ENCODE results near the gene CNKSR2. TPM values are rescaled to one million over a fixed set of nuclear protein-coding genes. Genes with fewer than 3 reads are reported as not detected.
"Not testable (repeated sequence)": the region's sequence is repeated elsewhere in the genome, so short reads cannot be mapped to it uniquely, and the experiment has no call there.

Gene CNKSR2
- total RNA-seq, 2 experiments from 2014 or later, result 9.0 to 9.6 TPM

GRCh38 chrX:21400408-21401121, 26.3 kb downstream of the CNKSR2 start:
- Mint-ChIP-seq H3K4me3 (no peak overlapping the region), H3K27ac (no peak overlapping the region), H3K36me3 (no peaks in the 10 kb centered on the region), H3K4me1 (peaks cover 12% of the 10 kb centered on the region), H3K27me3 (no peaks in the 10 kb centered on the region), H3K9me3 (no peaks in the 10 kb centered on the region)
- no peak for DNase-seq

GRCh38 chrX:21408307-21408706, 34.1 kb downstream of the CNKSR2 start:
- no peak for DNase-seq
- no peak overlapping the region for H3K4me3 Mint-ChIP-seq
- peaks cover 6% of the 10 kb centered on the region for H3K4me1 Mint-ChIP-seq
- H3K27ac Mint-ChIP-seq, result no peak overlapping the region
- H3K36me3 Mint-ChIP-seq, result peaks cover 9% of the 10 kb centered on the region
- no peaks in the 10 kb centered on the region for H3K9me3 Mint-ChIP-seq
- H3K27me3 Mint-ChIP-seq, result no peaks in the 10 kb centered on the region

- Mint-ChIP-seq H3K4me1 (peaks cover 6% of the 10 kb centered on the region), H3K9me3 (peaks cover 4% of the 10 kb centered on the region), H3K36me3 (peaks cover 13% of the 10 kb centered on the region), H3K27ac (no peak overlapping the region), H3K27me3 (no peaks in the 10 kb centered on the region), H3K4me3 (no peak overlapping the region)
- no peak for DNase-seq
These were observed 34.6 kb downstream of the CNKSR2 start for GRCh38 chrX:21408788-21409187.

GRCh38 chrX:21412029-21412428, 37.8 kb downstream of the CNKSR2 start:
- H3K4me3 Mint-ChIP-seq, result no peak overlapping the region
- H3K27me3 Mint-ChIP-seq, result no peaks in the 10 kb centered on the region
- peaks cover 8% of the 10 kb centered on the region for H3K9me3 Mint-ChIP-seq
- peaks cover 6% of the 10 kb centered on the region for H3K4me1 Mint-ChIP-seq
- H3K36me3 Mint-ChIP-seq, result peaks cover 34% of the 10 kb centered on the region
- DNase-seq, result no peak
- H3K27ac Mint-ChIP-seq, result no peak overlapping the region

DNA sequence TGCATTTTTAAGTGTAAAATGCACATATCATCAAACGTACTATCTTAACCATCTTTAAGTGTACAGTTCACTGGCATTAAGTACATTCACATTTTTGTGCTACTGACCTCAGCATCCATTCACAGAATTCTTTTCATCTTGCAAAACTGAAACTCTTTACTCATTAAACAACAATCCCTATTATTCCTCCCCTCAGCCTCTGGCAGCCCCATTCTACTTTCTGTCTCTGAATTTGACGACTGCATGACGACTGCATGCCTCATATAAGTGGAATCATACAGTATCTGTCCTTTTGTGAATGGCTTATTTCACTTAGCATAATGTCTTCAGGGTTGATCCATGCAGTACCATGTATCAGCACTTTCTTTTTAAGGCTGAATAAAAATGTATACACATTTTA, 38.7 kb downstream of the CNKSR2 start:
- Mint-ChIP-seq H3K9me3 (peaks cover 11% of the 10 kb centered on the region), H3K4me3 (no peak overlapping the region), H3K27me3 (no peaks in the 10 kb centered on the region), H3K36me3 (peaks cover 35% of the 10 kb centered on the region), H3K27ac (no peak overlapping the region), H3K4me1 (peaks cover 6% of the 10 kb centered on the region)
- no peak for DNase-seq

GRCh38 chrX:21427086-21427485, 52.9 kb downstream of the CNKSR2 start:
- no peak for DNase-seq
- H3K27me3 Mint-ChIP-seq, result no peaks in the 10 kb centered on the region
- H3K36me3 Mint-ChIP-seq, result peaks cover 19% of the 10 kb centered on the region
- no peak overlapping the region for H3K4me3 Mint-ChIP-seq
- H3K9me3 Mint-ChIP-seq, result no peaks in the 10 kb centered on the region
- no peaks in the 10 kb centered on the region for H3K4me1 Mint-ChIP-seq
- no peak overlapping the region for H3K27ac Mint-ChIP-seq

- H3K27ac Mint-ChIP-seq, result no peak overlapping the region
- no peak overlapping the region for H3K4me3 Mint-ChIP-seq
- no peak for DNase-seq
- H3K9me3 Mint-ChIP-seq, result no peaks in the 10 kb centered on the region
- no peaks in the 10 kb centered on the region for H3K27me3 Mint-ChIP-seq
- H3K4me1 Mint-ChIP-seq, result peaks cover 15% of the 10 kb centered on the region
- peaks cover 6% of the 10 kb centered on the region for H3K36me3 Mint-ChIP-seq
These were observed 62.8 kb downstream of the CNKSR2 start for GRCh38 chrX:21437036-21437435.

DNA sequence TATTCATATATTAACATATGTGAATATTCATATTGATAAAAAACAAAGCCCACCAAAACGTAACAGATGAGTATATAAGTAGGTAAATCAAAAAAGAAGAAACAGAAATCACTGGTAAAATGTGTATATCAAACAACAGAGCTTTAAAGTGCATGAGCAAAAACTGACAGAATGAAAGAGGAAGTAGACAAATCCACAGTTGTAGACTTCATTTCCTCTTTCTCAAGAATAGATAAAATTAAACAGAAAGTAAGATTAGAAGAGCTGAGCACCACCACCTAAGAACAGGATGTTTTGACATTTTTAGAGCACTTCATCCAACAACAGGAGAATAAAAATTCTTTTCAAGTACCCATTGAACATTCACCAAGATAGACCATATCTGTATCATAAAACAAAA, 64.6 kb downstream of the CNKSR2 start:
- DNase-seq, result no peak
- Mint-ChIP-seq H3K4me1 (peaks cover 15% of the 10 kb centered on the region), H3K27ac (peak overlapping the region; percentile 87), H3K9me3 (no peaks in the 10 kb centered on the region), H3K4me3 (peak overlapping the region; percentile 71), H3K27me3 (no peaks in the 10 kb centered on the region), H3K36me3 (peaks cover 8% of the 10 kb centered on the region)

GRCh38 chrX:21440911-21441310, 66.7 kb downstream of the CNKSR2 start:
- DNase-seq, result no peak
- no peak overlapping the region for H3K27ac Mint-ChIP-seq
- no peaks in the 10 kb centered on the region for H3K9me3 Mint-ChIP-seq
- H3K36me3 Mint-ChIP-seq, result peaks cover 10% of the 10 kb centered on the region
- peaks cover 15% of the 10 kb centered on the region for H3K4me1 Mint-ChIP-seq
- no peaks in the 10 kb centered on the region for H3K27me3 Mint-ChIP-seq
- H3K4me3 Mint-ChIP-seq, result no peak overlapping the region

DNA sequence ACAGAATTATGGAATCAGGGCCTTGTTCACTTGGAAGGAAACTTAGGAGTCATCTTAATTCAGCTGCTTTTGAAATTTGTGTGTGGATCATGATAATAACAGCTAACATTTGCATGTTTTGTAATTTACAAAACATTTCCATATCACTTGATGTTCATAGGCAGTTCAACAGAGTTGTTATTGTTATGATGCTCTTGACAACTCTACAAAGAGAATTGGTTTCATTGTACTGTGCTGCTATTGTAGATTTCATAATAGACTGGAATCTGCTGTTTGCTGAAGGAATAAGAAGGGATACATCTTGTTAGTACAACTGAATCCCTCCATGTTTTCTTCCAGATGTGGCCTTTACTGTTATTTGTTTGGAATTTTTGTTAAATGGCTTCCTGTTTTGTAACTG, 83.5 kb downstream of the CNKSR2 start:
- peaks cover 2% of the 10 kb centered on the region for H3K4me1 Mint-ChIP-seq
- no peaks in the 10 kb centered on the region for H3K27me3 Mint-ChIP-seq
- no peak overlapping the region for H3K4me3 Mint-ChIP-seq
- peaks cover 12% of the 10 kb centered on the region for H3K36me3 Mint-ChIP-seq
- no peak overlapping the region for H3K27ac Mint-ChIP-seq
- H3K9me3 Mint-ChIP-seq, result no peaks in the 10 kb centered on the region
- DNase-seq, result no peak

- Mint-ChIP-seq H3K27ac (no peak overlapping the region), H3K36me3 (peaks cover 2% of the 10 kb centered on the region), H3K27me3 (no peaks in the 10 kb centered on the region), H3K4me3 (no peak overlapping the region), H3K9me3 (no peaks in the 10 kb centered on the region), H3K4me1 (no peaks in the 10 kb centered on the region)
- DNase-seq, result no peak
These were observed 94.9 kb downstream of the CNKSR2 start for GRCh38 chrX:21469071-21469470.

- Mint-ChIP-seq H3K4me1 (peaks cover 4% of the 10 kb centered on the region), H3K4me3 (no peak overlapping the region), H3K36me3 (no peaks in the 10 kb centered on the region), H3K27ac (no peak overlapping the region), H3K9me3 (no peaks in the 10 kb centered on the region), H3K27me3 (no peaks in the 10 kb centered on the region)
- no peak for DNase-seq
These were observed 102.7 kb downstream of the CNKSR2 start for GRCh38 chrX:21476909-21477308.

- H3K27ac Mint-ChIP-seq, result no peak overlapping the region
- no peaks in the 10 kb centered on the region for H3K36me3 Mint-ChIP-seq
- no peak overlapping the region for H3K4me3 Mint-ChIP-seq
- no peaks in the 10 kb centered on the region for H3K27me3 Mint-ChIP-seq
- H3K9me3 Mint-ChIP-seq, result no peaks in the 10 kb centered on the region
- peaks cover 4% of the 10 kb centered on the region for H3K4me1 Mint-ChIP-seq
- DNase-seq, result no peak
These were observed 105.6 kb downstream of the CNKSR2 start for GRCh38 chrX:21479695-21480270.

- DNase-seq, result no peak
- Mint-ChIP-seq H3K9me3 (no peaks in the 10 kb centered on the region), H3K27me3 (no peaks in the 10 kb centered on the region), H3K36me3 (no peaks in the 10 kb centered on the region), H3K4me1 (peaks cover 3% of the 10 kb centered on the region), H3K4me3 (no peak overlapping the region), H3K27ac (no peak overlapping the region)
These were observed 107.5 kb downstream of the CNKSR2 start for GRCh38 chrX:21481761-21482160.

DNA sequence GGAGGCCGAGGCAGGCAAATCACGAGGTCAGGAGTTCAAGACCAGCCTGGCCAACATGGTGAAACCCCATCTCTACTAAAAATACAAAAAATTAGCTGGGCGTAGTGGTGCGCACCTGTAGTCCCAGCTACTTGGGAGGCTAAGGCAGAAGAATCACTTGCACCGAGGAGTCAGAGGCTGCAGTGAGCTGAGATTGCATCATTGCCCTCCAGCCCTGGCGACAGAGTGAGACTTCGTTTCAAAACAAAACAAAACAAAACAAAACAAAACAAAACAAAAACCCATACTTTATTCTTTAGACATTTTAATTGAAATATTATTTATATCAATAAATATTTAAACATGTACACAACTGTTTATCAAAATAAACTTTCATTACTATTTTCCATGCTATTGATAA, 109.8 kb downstream of the CNKSR2 start:
- H3K36me3 Mint-ChIP-seq, H3K9me3 Mint-ChIP-seq, DNase-seq, H3K4me1 Mint-ChIP-seq, H3K27ac Mint-ChIP-seq, H3K27me3 Mint-ChIP-seq, H3K4me3 Mint-ChIP-seq: not testable (repeated sequence)

- no peaks in the 10 kb centered on the region for H3K9me3 Mint-ChIP-seq
- H3K27me3 Mint-ChIP-seq, result no peaks in the 10 kb centered on the region
- no peak overlapping the region for H3K27ac Mint-ChIP-seq
These were observed 113.6 kb downstream of the CNKSR2 start for GRCh38 chrX:21487832-21488231.

More at GRCh38 chrX:21487832-21488231, 113.6 kb downstream of the CNKSR2 start:
- DNase-seq, result no peak
- Mint-ChIP-seq H3K36me3 (no peaks in the 10 kb centered on the region), H3K4me3 (no peak overlapping the region), H3K4me1 (no peaks in the 10 kb centered on the region)

Data from activated naive CD8-positive, alpha-beta T cell treated with anti-CD3 and anti-CD28 coated beads for 36 hours (primary cell).